Measurements from ENCODE around the gene CCDC167. TPM values are rescaled to one million over a fixed set of nuclear protein-coding genes. Genes with fewer than 3 reads are reported as not detected.
A peak's percentile ranks its signal among the peaks of the same experiment; 100 is the strongest.

The CCDC167 gene
- total and polyA plus RNA-seq, 7 donors: 13.8 to 54.0 (median 24.8) TPM

DNA sequence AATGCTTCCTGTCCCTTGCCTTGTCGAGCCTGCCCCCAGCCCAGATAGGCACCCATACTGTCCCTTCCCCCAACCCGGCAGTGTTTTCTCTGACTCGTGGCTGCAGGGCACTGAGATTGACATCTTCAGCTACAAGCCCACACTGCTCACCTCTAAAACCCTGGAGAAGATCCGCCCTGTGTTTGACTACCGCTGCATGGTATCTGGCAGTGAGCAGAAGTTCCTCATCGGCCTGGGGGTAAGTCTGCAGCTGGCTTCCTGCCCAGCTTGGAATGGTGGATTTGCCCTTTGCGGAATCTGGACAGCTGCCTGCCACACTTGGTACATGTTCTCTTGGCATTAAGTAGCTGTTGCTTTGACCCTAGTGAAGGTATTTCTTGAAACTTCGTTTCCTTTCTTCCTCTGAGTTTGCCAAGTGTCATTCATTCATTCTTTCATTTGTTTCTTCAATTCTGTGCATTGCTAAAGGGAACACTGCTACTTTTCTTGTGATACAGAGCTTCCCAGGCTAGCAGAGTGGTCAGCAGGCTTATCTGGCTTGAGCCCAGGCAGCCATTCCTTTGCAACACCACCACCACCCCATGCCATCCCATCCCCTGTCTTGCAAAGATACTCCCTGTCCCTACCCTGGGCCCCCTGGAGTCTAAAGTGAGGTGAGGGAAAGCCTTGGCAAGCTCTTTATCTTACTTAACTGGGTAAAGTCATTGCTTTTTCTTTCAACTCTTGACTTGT lies 26.2 kb downstream of the CCDC167 start:
- 74 to 85% methylated on average over 8 of the region's 8 CpGs for WGBS, 2 donors
- Histone ChIP-seq H3K27me3 (no peaks in the 10 kb centered on the region), H3K9me3 (no peaks in the 10 kb centered on the region), H3K27ac (peak overlapping the region in 2 of 4 donors; percentile 49 to 51), H3K4me3 (no peak overlapping the region), H3K36me3 (peaks cover 28 to 80% (median 54%) of the 10 kb centered on the region in 4 donors), H3K4me1 (peaks cover 0 to 17% (median 7%) of the 10 kb centered on the region in 4 donors)
- DNase-seq: no peak
- TF ChIP-seq, protein P1, sequence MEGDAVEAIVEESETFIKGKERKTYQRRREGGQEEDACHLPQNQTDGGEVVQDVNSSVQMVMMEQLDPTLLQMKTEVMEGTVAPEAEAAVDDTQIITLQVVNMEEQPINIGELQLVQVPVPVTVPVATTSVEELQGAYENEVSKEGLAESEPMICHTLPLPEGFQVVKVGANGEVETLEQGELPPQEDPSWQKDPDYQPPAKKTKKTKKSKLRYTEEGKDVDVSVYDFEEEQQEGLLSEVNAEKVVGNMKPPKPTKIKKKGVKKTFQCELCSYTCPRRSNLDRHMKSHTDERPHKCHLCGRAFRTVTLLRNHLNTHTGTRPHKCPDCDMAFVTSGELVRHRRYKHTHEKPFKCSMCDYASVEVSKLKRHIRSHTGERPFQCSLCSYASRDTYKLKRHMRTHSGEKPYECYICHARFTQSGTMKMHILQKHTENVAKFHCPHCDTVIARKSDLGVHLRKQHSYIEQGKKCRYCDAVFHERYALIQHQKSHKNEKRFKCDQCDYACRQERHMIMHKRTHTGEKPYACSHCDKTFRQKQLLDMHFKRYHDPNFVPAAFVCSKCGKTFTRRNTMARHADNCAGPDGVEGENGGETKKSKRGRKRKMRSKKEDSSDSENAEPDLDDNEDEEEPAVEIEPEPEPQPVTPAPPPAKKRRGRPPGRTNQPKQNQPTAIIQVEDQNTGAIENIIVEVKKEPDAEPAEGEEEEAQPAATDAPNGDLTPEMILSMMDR (IDR thresholded peaks at IDR 0.05): no peak
- TF ChIP-seq POLR2A (IDR thresholded peaks at IDR 0.05): no peak
- no peak for TF ChIP-seq EP300 (IDR thresholded peaks at IDR 0.05)
- no peak for TF ChIP-seq POLR2AphosphoS5 (IDR thresholded peaks at IDR 0.05)
- intact Hi-C loops (cut with DNase I): no loop called here

DNA sequence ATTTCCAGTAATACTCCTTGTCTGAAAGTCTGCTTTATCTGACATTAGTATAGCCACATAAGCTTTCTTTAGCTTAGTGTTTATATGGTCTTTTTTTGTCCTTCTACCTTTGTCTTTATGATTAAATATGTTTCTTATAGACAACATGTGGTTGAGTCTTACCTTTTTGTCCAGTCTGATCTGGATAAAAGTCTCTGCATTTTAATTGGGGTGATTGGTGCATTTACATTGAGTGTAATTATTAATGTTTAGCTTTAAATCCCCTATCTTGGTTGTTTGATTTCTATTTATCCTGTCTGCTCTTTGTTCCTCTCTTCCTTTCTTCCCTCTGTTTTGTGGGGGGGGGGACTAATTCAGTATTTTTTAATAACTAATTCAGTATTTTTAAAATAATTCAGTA lies 32.0 kb downstream of the CCDC167 start:
- Histone ChIP-seq H3K4me3 (no peak overlapping the region), H3K27ac (no peak overlapping the region), H3K27me3 (no peaks in the 10 kb centered on the region), H3K36me3 (peaks cover 12 to 62% (median 28%) of the 10 kb centered on the region in 4 donors), H3K4me1 (peaks cover 0 to 3% (median 0%) of the 10 kb centered on the region in 4 donors), H3K9me3 (peaks cover 0 to 4% (median 2%) of the 10 kb centered on the region in 4 donors)
- intact Hi-C loops (cut with DNase I): no loop called here
- DNase-seq: no peak
- TF ChIP-seq EP300 (IDR thresholded peaks at IDR 0.05): no peak
- TF ChIP-seq POLR2AphosphoS5 (IDR thresholded peaks at IDR 0.05): no peak
- TF ChIP-seq, protein P1 (IDR thresholded peaks at IDR 0.05): no peak
- TF ChIP-seq POLR2A (IDR thresholded peaks at IDR 0.05): no peak

DNA sequence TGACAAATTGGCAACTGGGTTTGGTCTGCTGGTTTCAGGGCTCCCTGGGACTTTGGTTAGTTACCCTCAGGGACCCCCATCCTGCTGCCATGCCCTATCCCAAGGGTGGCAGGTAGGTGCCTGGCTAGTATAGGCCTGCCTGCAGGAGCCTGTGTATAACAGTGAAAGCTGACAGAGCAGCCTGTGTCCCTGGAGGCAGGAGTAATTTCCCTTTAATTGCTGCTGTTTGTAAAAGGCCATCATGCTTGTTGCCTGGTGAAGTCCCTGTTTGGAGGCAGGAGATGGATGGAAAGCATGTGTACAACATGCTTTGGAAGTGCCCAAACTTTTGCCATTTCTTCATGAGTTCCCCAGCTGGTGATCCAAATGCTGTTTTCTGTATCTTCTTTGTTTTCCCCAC lies 36.6 kb downstream of the CCDC167 start:
- intact Hi-C loops (cut with DNase I): no loop called here
- H3K4me3 ChIP-seq: no peak overlapping the region
- H3K27me3 ChIP-seq: no peaks in the 10 kb centered on the region
- H3K9me3 ChIP-seq: peaks cover 0 to 4% (median 2%) of the 10 kb centered on the region in 4 donors
- TF ChIP-seq, protein P1 (IDR thresholded peaks at IDR 0.05): no peak
- no peak for TF ChIP-seq POLR2A (IDR thresholded peaks at IDR 0.05)
- TF ChIP-seq POLR2AphosphoS5 (IDR thresholded peaks at IDR 0.05): no peak
- TF ChIP-seq EP300 (IDR thresholded peaks at IDR 0.05): no peak
- DNase-seq: no peak
- peaks cover 25 to 82% (median 44%) of the 10 kb centered on the region in 4 donors for H3K36me3 ChIP-seq
- H3K4me1 ChIP-seq: peaks cover 0 to 17% (median 2%) of the 10 kb centered on the region in 4 donors
- H3K27ac ChIP-seq: no peak overlapping the region

DNA sequence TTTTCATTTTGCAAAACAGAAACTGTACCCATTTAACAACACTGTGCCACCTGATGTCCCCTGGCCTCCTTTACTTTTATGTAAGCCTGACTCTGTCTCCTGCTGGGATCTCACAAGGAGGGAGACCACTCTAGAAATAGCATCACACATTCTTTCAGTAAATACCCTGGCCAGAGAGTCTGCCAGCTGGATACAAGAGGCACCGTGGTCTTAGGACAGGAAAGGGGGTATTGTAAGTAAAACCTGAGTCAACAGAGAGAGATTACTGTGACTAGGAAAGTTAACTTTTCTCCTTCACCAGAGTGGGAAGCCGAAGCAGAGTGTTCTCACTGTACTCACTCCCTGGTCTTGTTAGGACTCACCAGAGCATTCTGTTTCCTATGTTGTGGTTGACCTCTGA lies 38.9 kb downstream of the CCDC167 start:
- H3K27me3 ChIP-seq: no peaks in the 10 kb centered on the region
- intact Hi-C loops (cut with DNase I): no loop called here
- H3K36me3 ChIP-seq: peaks cover 25 to 70% (median 45%) of the 10 kb centered on the region in 4 donors

More for the DNA sequence above, 38.9 kb downstream of the CCDC167 start:
- Histone ChIP-seq H3K4me3 (no peak overlapping the region), H3K9me3 (no peaks in the 10 kb centered on the region), H3K27ac (no peak overlapping the region), H3K4me1 (peaks cover 0 to 40% (median 22%) of the 10 kb centered on the region in 4 donors)
- 86 to 92% methylated on average over 2 of the region's 2 CpGs for WGBS, 2 donors
- TF ChIP-seq POLR2A (IDR thresholded peaks at IDR 0.05): no peak
- TF ChIP-seq POLR2AphosphoS5 (IDR thresholded peaks at IDR 0.05): no peak
- TF ChIP-seq EP300 (IDR thresholded peaks at IDR 0.05): no peak
- TF ChIP-seq, protein P1 (IDR thresholded peaks at IDR 0.05): no peak
- DNase-seq: no peak

Data from sigmoid colon (tissue), 7 donors.